NOMO-1 treated with DMSO at 0.1 percent for 48 hours (cell line): Measurements from ENCODE around the gene DENND5A.

ENCODE experiments used
- DNase-seq: peaks from one replicate; lab custom pipeline; 2025; ENCODE audit not compliant: unreplicated experiment; lab: John Stamatoyannopoulos, UW

The DENND5A gene

DNA sequence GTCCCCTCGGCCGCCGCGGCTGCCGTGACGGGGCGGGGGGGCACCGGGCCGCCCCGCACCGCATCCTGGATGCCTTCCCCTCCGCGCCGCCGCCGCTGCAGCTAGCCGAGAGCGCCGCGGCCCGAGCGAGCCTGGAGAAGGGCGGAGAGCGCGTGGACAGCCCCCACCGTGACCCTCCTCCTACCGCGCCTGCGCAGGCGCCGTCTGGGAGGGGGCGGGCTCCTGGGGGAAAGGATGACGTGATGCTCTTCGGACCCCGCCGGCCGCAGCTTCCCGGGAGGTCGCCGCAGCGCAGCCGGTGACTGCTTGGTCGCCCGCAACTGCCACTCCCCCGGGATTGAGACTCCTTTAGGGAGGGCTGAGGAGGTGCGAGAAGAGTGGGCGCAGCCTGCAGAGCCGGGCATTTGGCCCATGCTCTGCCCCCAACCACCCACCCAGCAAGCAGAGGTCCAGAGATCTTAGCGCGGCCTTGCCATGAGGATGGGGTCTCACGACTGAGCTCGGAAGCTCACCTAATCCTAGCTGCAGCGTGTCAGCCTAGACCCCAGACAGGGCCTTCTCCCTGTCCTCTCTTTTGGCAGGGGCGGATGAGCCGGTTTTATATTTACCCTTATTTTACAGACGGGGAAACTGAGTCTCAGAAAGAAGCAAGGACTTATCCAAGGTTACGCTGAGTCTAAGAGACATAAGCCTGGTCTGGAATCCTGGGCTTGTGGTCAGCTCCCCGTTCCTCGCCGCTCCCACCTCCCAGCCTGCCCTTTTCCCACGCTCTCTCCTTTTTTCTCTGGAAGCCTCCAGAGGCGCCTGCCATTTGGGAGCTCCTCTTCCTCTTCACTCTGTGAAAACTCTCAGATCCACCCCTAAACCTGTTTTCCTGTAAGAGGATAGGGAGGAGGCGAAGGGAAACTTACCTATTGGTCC lies at the start of gene DENND5A:
Gene DENND5A (minus strand): TSS at position 140 of the 921 bp plus-strand sequence. CDS start 281 bp downstream, outside the sequence.
- DNase-seq: peak; percentile 47

- DNase-seq: peak; percentile 98
Measured at GRCh38 chr11:9314291-9315077, 49.3 kb upstream of the DENND5A start, which contains the start of gene TMEM41B. TSS of gene TMEM41B (minus strand) at chr11:9314593. CDS start at chr11:9314441, 152 bp downstream.

- DNase-seq: no peak
Measured at GRCh38 chr11:9313648-9314290, 48.6 kb upstream of the DENND5A start.

DNA sequence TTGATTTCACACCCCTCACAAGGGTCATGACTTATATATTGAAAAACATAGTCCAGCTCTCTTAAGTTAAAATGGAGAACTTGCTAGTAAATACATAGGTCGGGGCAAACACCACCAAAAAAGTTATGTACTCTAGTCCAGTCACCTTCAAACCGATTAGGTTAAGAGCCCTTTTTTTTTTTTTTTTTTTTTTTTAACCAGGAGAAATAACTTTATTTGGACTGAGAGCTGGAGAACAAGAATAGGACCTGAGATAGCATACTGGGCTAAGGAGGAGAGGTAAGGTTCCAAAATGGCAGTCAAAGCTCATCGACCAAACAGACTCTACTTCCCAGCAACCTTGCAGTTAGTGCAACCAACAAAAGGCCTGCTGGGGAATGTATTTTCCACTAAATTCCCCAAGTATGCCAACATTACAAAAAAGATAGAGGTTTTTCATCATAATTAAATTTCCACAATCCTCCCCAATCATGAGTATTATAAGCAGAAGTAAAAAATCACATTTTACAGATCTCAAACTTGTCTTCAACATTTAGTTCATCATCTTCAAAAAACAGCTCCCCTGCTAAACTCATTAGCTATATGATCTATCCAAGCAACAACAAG lies 45.4 kb upstream of the DENND5A start:
- no peak for DNase-seq

GRCh38 chr11:9304178-9304577 lies 39.0 kb upstream of the DENND5A start:
- no peak for DNase-seq

- DNase-seq: no peak
Measured at GRCh38 chr11:9302448-9302847, 37.3 kb upstream of the DENND5A start.

DNA sequence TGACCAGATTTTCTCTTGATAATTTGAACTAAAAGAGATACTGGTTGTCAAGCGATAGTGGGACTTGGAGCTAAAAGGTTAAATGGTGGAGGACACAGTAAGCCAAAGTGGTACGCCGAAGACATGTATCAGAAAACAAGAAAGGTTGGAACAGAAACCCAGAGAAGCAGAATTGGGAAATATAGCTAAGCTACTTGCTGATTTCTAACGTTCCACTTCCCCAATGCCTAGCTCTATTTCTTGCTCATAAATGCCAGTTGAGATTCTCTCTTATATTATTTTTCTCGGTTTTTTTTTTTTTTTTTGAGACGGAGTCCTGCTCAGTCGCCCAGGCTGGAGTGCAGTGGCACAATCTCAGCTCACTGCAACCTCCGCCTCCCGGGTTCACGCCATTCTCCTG lies 36.6 kb upstream of the DENND5A start:
- peak; percentile 78 for DNase-seq

DNA sequence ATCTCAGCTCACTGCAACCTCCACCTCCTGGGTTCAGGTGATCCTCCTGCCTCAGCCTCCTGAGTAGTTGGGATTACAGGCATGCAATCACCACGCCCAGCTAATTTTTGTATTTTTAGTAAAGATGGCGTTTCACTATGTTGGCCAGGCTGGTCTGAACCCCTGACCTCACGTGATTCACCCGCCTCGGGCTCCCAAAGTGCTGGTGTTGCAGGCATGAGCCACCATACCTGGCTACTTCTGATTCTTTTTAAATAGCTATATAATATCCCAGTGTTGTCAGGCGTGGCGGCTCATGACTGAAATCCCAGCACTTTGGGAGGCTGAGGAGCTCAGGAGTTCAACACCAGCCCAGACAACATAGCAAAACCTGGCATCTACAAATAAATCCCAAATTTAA lies 28.5 kb upstream of the DENND5A start:
- DNase-seq: no peak

DNA sequence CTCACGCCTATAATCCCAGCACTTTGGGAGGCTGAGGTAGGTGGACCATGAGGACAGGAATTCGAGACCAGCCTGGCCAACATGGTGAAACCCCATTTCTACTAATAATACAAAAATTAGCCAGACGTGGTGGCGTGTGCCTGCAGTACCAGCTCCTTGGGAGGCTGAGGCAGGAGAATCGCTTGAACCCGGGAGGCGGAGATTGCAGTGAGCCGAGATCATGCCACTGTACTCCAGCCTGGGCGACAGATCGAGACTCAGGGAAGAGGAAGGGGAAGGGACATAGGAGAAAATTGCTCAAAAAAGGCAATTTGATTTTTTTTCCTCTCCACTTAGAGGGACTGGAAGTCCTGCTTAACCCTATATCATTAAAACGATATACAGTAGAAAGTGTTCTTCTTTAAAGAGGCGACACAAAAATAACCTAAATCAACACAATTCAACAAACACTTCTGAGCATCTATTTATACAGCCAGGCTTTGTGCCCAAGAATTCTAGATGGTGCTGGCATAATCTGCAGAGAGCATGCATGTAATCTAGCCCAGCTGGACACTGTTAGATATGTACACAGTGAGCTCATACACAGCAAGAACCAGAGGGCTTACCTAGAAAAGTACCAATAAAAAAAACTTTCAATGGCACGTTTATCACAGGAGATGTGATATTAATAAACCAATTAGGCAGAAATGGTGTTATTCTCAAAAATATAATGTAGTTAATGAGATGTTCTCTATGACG lies 20.9 kb upstream of the DENND5A start:
- DNase-seq: no peak

DNA sequence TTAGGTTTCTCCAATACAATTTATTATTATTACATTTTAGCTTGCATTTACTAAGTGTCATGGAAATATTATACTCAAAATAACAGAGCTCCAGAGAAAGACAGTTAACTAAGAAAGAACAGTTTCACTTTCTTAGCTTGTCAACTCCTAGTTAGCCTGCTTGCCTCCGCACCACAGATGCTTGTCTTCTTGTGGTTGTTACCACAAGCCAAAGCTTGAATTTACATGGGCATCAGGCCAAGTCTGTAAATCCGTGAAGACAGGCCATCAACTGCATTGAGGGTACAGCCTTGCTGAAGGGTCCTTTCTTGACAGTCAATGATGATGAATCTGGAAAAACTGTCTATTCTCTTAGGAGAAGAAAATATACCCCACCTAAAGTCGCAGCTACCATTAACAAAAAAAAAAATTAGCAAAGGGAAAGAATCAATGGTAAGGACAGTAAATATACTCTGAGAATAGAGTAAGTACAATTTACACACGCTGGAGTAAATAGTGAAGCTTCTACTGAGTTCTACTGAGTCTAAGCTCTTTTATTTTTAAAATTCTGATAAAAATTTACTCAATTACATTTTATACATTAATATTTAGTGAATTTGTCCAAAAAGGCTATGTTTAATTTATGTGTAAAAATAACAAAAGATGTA lies 15.6 kb upstream of the DENND5A start:
- DNase-seq: peak; percentile 45

DNA sequence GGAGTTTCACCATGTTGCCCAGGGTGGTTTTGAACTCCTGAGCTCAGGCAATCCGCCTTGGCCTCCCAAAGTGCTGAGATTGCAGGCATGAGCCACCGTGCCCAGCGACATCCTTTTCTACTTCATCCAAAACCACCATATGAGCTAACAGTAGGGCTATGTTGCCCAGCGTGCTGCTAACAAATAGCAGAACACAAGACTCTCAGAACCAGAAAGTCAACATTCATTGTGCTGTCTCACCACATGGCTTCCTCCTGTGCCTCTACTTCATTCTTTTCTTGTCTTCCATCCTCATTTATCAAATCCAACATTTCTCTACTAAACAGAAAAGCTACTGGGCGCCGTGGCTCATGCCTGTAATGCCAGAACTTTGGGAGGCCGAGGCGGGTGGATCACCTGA lies 12.0 kb upstream of the DENND5A start:
- DNase-seq: no peak

GRCh38 chr11:9276571-9276970 lies 11.4 kb upstream of the DENND5A start:
- DNase-seq: no peak

- no peak for DNase-seq
Measured at GRCh38 chr11:9274499-9275258, 9.5 kb upstream of the DENND5A start.

GRCh38 chr11:9273376-9274336 lies 8.5 kb upstream of the DENND5A start:
- peak; percentile 95 for DNase-seq

- DNase-seq: no peak
Measured at GRCh38 chr11:9269492-9270013, 4.4 kb upstream of the DENND5A start.

DNA sequence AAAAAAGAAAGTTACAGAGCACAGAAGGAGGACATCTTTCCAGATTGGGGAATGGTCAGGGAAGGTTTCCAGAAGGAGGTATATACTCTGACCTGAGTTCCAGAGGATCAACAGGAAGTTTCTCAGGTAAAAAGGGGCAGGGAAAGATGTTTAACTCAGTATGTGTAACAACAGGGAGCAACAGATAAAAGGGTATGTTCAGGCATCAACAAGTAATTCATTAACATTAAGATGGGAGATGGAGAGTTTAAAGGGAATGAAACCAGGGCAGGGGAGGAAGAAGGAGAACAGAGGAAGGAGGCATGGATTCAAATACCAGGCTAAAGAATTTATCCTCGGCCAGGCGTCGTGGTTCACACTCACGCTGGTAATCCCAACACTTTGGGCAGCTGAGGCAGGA lies 2.5 kb upstream of the DENND5A start:
- no peak for DNase-seq

DNA sequence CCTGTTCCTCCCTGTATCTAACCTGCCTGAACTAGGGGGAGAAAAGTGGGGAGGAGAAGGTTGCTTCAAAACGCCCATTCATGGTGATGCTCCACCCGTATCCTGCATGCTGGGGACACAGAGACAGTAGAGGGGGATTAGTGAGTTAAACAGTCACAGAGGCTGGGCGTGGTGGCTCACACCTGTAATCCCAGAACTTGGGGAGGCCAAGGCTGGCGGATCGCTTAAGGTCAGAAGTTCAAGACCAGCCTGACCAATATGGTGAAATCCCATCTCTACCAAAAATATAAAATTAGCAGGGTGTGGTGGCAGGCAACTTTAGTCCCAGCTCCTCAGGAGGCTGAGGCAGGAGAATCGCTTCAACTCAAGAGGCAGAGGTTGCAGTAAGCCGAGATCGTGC lies 1.8 kb upstream of the DENND5A start:
- no peak for DNase-seq
